Tibial artery (tissue), 4 donors: ENCODE data around the gene TFPI.
"Not testable (repeated sequence)": the region's sequence is repeated elsewhere in the genome, so short reads cannot be mapped to it uniquely, and the experiment has no call there.

ENCODE experiments used
- DNase-seq, 2 donors: peaks; one replicate each; pipeline ENCODE4 v3.0.0-alpha.2; 2019
- H3K27ac ChIP-seq, 2 donors: fragments of 200-600 bp; sonication (generic) in 1 of 2; 1 replicate in 1 of 2; 2 replicates in 1 of 2; pipeline ENCODE4 v1.5.1; 2018 to 2019; ENCODE audit warnings: mild to moderate bottlenecking in 1 of 2
- H3K27me3 ChIP-seq, 2 donors: fragments of 200-600 bp; sonication (generic) in 1 of 2; one replicate each; pipeline versions ENCODE4 v1.5.1 to v1.6.0; 2016 to 2019
- H3K36me3 ChIP-seq, 3 donors: fragments of 200-600 bp; sonication (generic) in 2 of 3; one replicate each; pipeline ENCODE4 v1.5.1; 2016 to 2019; ENCODE audit warnings: mild to moderate bottlenecking in 2 of 3
- H3K4me1 ChIP-seq, 4 donors: fragments of 200-600 bp; sonication (generic) in 2 of 4; 1 replicate in 3 of 4; 2 replicates in 1 of 4; pipeline ENCODE4 v1.5.1; 2016 to 2019
- H3K4me3 ChIP-seq, 2 donors: fragments of 200-600 bp; sonication (generic) in 1 of 2; 1 replicate in 1 of 2; 2 replicates in 1 of 2; pipeline ENCODE4 v1.5.1; 2018 to 2019; ENCODE audit warnings: mild to moderate bottlenecking in 2 of 2
- H3K9me3 ChIP-seq, 3 donors: fragments of 200-600 bp; sonication (generic) in 1 of 3; one replicate each; pipeline ENCODE4 v1.5.1; 2016 to 2019
- intact Hi-C: fragments of 100-400 bp; cut with DNase I; formaldehyde crosslinking; loops from one replicate; pipeline ENCODE4 v1.15.0; 2023; ENCODE audit warnings: low total_unique reads
- TF ChIP-seq, protein P1 (sequence below), 2 experiments: fragments of 200-600 bp in 1 of 2; fragments of 450-650 bp in 1 of 2; IDR thresholded peaks; one replicate each; pipeline ENCODE4 v1.5.1; 2017 to 2019; ENCODE audit warnings: antibody characterized with exemption in 2 of 2, mild to moderate bottlenecking in 1 of 2, moderate library complexity in 1 of 2

TFPI gene

DNA sequence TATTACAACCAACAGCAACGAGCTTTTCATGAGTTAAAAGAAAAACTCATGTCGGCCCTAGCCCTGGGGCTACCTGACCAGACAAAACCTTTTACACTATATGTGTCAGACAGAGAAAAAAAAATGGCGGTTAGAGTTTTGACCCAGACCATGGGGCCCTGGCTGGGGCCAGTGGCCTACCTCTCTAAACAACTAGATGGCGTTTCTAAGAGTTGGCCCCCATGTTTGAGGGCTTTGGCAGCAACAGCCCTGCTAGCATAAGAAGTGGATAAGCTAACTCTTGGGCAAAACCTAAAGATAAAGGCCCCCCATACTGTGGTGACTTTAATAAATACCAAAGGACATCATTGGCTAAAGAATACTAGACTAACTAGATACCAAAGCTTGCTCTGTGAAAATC lies 39.3 kb downstream of the TFPI start:
- TF ChIP-seq, protein P1, sequence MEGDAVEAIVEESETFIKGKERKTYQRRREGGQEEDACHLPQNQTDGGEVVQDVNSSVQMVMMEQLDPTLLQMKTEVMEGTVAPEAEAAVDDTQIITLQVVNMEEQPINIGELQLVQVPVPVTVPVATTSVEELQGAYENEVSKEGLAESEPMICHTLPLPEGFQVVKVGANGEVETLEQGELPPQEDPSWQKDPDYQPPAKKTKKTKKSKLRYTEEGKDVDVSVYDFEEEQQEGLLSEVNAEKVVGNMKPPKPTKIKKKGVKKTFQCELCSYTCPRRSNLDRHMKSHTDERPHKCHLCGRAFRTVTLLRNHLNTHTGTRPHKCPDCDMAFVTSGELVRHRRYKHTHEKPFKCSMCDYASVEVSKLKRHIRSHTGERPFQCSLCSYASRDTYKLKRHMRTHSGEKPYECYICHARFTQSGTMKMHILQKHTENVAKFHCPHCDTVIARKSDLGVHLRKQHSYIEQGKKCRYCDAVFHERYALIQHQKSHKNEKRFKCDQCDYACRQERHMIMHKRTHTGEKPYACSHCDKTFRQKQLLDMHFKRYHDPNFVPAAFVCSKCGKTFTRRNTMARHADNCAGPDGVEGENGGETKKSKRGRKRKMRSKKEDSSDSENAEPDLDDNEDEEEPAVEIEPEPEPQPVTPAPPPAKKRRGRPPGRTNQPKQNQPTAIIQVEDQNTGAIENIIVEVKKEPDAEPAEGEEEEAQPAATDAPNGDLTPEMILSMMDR (IDR thresholded peaks at IDR 0.05): no peak
- intact Hi-C loops: no loop called here
- H3K27ac ChIP-seq: no peak overlapping the region
- peaks cover 0 to 48% (median 0%) of the 10 kb centered on the region in 3 donors for H3K9me3 ChIP-seq
- DNase-seq: no peak
- no peak overlapping the region for H3K4me3 ChIP-seq
- H3K36me3 ChIP-seq: peaks cover 11 to 15% (median 11%) of the 10 kb centered on the region in 3 donors
- H3K27me3 ChIP-seq: no peaks in the 10 kb centered on the region
- H3K4me1 ChIP-seq: no peaks in the 10 kb centered on the region

DNA sequence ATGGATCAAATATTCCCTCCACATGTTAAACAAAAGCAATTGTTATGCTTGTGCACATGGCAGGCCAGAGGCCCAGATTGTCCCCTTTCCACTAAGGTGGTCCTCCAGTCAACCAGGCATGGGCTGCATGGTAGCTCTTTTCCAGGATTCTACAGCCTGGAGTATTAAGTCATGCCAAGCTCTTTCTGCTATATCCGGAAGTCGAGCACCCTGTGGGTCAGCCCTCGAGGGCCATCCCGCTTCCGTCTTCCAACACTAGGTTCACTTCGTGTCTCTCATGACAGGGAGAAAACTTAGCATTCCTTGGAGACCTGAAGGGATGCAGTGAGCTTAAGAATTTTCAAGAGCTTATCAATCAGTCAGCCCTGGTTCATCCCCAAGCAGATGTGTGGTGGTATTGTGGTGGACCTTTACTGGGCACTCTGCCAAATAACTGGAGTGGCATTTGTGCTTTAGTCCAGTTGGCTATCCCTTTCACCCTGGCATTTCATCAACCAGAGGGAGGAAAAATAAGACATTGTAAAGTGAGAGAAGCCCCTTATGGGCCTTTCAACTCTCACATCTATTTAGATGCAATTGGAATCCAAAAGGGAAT lies 39.9 kb downstream of the TFPI start:
- H3K9me3 ChIP-seq: peaks cover 0 to 54% (median 0%) of the 10 kb centered on the region in 3 donors
- H3K27ac ChIP-seq, H3K36me3 ChIP-seq, DNase-seq, intact Hi-C loops, H3K4me3 ChIP-seq, H3K27me3 ChIP-seq, H3K4me1 ChIP-seq: not testable (repeated sequence)

DNA sequence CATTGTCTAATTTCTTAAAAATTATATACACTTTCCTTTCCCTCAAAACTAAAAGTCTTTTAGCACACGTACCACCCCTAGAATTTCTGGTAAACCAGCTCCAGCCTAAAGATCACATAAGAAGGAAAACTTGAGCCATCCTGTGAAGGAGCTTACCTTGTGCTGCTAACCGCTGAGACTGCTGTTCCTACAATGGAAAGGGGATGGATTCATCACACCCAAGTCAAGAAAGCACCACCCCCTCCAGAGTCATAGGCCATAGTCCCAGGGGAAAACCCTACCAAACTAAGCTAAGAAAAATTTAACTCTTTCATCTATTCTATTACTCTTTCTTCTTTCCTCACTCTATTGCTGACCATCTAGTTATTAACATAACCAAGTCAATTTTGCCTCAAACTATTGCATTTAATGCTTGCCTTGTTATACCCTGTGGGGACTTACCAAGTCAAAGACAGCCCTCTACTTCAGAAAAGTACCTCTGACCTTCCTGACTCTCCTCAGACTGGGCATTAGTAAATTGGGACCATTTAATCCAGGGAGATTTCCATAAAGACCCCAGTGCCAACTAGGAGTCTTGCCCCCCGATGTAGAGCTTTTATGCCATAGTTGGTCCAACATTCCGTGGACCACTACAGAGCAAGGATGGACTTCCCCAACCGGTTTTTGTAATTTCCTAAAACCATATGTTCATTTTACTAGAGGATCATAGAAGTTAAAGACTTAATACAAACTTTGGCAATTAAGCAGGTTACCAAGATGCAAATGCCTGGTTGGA lies 40.6 kb downstream of the TFPI start:
- H3K4me1 ChIP-seq, H3K4me3 ChIP-seq, H3K27me3 ChIP-seq, H3K36me3 ChIP-seq, intact Hi-C loops, DNase-seq, H3K27ac ChIP-seq: not testable (repeated sequence)
- peaks cover 0 to 60% (median 0%) of the 10 kb centered on the region in 3 donors for H3K9me3 ChIP-seq

DNA sequence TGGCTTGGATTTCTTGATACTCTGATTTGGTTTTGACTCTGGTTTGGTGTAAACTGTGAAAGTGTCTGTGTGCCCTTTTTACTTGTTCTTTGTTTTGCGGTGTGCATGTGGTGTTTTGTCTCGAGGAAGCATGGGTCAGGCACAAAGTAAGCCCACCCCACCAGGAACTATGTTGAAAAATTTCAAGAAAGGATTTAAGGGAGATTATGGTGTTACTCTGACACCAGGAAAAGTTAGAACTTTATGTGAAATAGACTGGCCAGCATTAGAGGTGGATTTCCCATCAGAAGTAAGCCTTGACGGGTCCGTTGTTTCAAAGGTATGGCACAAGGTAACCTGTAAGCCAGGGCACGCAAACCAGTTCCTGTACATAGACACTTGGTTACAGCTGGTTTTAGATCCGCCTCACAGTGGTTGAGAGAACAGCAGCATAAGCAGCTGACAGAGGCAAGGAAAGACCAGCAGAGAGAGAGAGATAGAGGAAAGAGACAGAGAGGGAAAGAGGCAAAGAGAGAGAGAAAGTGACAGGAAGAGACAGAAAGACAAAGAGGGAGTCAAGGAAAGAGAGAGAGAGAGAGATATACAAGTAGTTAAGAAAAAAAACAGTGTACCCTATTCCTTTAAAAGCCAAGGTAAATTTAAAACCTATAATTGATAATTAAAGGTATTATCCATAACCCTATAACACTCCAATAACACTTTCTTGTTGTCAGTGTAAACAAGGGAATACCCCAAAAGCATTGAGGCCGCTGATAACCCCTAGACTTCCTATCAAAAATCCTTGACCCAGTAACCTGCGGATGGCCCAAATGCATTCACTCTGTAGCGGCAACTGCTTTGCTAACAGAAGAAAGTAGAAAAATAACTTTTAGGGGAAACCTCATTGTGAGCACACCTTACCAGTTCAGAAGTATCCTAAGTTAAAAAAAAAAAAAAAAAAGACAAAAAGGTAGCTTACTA lies 42.6 kb downstream of the TFPI start:
- Histone ChIP-seq H3K4me3 (no peak overlapping the region), H3K36me3 (no peaks in the 10 kb centered on the region), H3K27ac (no peak overlapping the region), H3K4me1 (no peaks in the 10 kb centered on the region), H3K27me3 (no peaks in the 10 kb centered on the region), H3K9me3 (peaks cover 0 to 61% (median 0%) of the 10 kb centered on the region in 3 donors)
- DNase-seq: no peak
- TF ChIP-seq, protein P1 (IDR thresholded peaks at IDR 0.05): no peak
- intact Hi-C loops: no loop called here

DNA sequence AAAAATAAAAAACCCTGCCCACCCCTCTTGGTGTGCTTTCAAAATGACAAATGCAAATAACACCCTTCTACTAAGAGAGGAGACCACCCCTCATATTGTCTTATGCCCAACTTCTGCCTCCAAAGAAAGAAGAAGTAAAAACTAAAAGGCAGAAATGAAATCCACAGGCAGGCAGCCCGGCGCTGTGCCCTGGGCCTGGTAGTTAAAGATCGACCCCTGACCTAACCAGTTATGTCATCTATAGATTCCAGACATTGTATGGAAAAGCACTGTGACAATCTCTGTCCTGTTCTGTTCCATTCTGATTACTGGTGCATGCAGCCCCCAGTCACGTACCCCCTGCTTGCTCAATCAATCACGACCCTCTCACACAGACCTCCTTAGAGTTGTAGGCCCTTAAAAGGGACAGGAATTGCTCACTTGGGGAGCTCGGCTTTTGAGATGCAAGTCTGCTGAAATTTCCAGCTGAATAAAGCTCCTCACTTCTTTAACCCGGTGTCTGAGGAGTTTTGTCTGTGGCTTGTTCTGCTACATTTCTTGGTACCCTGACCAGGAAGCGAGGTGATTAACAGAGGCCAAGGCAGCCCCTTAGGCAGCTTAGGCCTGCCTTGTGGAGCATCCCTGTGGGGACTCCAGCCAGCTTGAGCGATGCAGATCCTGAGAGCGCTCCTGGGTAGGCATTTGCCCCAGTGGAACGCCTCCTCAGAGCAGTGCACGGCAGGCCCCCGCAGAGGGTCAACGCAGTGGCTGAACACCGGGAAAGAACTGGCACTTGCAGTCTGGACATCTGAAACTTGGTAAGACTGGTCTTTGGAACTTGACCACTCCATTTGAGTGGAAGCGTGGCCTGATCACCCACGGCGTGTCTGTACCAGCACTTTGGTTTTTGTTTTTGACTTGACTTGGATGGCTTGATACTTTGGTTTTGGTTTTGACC lies 43.5 kb downstream of the TFPI start:
- intact Hi-C loops, DNase-seq, H3K36me3 ChIP-seq, H3K4me3 ChIP-seq, H3K27me3 ChIP-seq, H3K27ac ChIP-seq, H3K4me1 ChIP-seq: not testable (repeated sequence)
- peaks cover 0 to 52% (median 0%) of the 10 kb centered on the region in 3 donors for H3K9me3 ChIP-seq

DNA sequence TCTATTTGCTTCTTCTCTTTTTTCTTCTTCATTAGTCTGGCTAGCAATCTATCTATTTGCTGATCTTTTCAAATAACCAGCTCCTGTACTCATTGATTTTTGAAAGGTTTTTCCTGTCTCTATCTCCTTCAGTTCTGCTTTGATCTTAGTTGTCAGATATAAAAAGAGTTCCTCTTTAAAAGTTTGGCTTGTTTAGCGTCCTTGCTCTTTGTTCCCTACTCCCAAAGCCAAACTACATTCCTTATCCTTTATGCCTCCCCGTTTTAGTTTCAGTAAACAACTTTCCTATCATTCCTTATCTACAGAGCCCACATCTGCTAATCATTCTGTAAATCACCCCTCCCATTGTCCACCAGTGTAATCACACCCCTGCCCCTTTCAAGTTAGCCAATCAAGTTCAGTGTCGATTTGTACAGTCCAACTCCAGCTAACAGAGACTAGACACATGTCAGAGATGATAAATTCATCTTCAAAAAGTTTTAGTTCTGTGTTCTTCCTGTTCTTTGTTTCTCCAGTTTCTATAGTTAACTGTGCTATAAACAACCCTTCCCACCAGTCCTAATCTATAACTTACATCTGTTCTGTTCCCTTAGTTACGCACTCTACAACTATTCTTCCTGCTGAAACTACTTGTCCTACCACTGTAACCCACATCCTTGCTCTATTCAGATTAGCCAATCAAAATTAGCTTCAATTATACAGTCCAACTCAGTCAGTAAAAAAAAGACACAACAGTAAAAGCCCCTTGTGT lies 44.4 kb downstream of the TFPI start:
- Histone ChIP-seq H3K27me3 (no peaks in the 10 kb centered on the region), H3K9me3 (peaks cover 0 to 49% (median 0%) of the 10 kb centered on the region in 3 donors), H3K4me1 (no peaks in the 10 kb centered on the region), H3K27ac (no peak overlapping the region), H3K36me3 (no peaks in the 10 kb centered on the region), H3K4me3 (no peak overlapping the region)
- intact Hi-C loops: no loop called here
- DNase-seq: no peak
- TF ChIP-seq, protein P1 (IDR thresholded peaks at IDR 0.05): no peak
